GM19328 (cell line): ENCODE results near the gene KRT7.
"Not testable (repeated sequence)": the region's sequence is repeated elsewhere in the genome, so short reads cannot be mapped to it uniquely, and the experiment has no call there.

Source experiments
- ATAC-seq: cut with Tn5 transposase; IDR thresholded peaks from one replicate; pipeline ENCODE4 v1.9.1; 2021; ENCODE audit warnings: mild to moderate bottlenecking, moderate library complexity; ENCODE audit not compliant: unreplicated experiment

Gene KRT7

GRCh38 chr12:52277486-52278245 lies 44.6 kb downstream of the KRT7 start:
- no peak for ATAC-seq

DNA sequence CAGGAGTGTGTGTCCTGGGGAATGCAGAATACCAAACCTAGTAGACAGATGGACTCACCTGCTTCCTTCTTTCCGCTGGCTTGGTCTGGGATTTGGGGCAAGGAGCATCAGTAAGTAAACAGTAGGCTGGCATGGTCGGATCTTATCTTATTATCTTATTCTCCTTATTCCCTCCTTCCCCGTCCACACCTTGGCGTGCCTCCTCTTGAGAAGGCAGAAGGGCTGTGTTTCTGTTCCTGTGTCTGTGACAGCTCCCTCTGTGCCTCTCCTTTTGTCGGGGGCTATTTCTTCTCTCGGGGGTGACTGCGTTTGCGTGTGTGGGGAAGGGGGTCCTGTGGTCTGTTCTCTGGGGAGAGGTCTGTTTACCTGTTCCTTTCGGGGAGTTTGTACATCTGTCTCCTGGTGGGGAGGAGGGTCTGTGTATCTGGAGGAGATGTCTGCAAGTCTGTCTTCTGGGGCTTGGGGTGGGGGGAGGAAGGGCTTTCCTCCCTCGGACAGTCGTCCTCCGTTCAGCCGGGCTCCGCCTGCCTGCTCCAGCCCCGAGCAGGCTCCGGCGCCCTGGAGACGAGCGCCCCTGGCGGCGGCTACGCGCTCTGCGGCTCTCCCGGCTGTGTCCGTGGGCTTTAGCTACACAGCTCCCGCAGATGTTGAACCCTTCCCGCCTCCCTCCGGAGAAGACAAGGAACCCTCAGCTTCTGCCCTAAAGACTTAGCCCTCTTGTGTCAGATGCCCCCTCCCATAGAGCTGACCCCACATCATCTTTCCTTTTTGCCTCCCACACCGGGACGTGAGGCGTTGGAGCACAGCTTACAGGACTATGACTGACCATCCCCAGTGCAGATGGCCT lies 45.8 kb downstream of the KRT7 start:
- ATAC-seq, result peak; percentile 90

DNA sequence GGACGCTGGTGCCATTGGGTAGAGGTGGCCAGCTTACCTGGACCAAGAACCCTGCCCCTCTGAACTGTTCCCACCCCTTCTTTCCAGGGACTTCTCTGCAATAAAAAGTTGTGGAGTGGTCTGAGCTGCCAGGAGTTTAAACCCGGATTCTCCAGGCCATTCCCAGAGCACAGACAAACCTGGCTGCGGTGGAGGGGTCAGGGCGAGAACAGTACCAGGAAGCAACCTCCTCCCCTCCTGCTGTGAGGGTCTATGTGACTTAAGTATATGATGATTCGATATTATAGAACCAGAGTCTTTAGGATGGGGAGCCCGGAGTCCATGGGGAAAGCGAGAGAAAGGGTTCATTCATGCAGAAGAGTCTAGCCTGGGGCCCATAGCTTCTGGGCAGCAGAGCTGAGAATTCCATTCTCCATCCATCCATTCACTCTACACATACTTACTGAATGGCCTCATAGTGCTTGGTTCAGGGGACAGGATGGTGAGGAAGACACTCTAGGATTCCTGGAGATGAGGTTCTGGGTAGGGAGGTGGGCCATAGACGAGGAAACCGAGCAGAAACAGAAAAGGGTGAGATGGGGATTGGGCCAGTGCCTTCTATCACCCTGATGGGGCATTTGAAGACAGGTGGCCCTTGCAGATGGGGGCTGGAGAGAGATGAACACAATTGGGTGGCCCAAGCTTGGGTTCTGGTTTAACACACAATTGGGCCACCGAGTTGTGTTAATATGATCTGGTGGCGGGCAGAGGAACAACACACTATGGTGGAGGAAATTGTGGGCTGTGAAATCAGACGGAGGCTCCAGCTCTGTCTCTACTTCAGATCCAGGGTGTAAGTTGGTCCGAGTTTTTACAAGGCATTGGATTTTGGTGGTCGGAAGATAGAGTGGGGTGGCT lies 46.6 kb downstream of the KRT7 start:
- no peak for ATAC-seq

DNA sequence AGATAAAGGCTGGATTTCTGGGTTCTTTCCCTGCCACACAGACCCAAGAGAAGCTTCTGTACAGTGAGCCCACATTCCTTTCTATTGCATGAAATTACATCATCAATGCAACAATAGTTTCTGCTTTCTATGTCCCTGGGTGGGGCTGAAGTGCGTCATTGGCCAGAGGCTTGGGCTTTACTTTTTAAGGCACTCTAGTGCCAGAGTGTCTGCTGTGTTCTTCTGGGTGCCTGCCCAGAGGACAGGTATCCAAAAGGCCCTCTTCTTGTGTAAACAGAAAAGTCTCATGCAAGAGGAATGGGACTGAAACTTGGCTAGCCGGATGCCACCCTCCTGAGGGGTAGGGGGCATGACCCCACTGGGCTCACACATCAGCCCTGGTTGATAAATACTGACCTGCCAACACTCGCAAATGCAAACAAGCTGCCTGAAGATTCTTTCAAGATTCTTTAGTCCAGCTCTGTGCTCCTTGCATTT lies 47.3 kb downstream of the KRT7 start:
- no peak for ATAC-seq

DNA sequence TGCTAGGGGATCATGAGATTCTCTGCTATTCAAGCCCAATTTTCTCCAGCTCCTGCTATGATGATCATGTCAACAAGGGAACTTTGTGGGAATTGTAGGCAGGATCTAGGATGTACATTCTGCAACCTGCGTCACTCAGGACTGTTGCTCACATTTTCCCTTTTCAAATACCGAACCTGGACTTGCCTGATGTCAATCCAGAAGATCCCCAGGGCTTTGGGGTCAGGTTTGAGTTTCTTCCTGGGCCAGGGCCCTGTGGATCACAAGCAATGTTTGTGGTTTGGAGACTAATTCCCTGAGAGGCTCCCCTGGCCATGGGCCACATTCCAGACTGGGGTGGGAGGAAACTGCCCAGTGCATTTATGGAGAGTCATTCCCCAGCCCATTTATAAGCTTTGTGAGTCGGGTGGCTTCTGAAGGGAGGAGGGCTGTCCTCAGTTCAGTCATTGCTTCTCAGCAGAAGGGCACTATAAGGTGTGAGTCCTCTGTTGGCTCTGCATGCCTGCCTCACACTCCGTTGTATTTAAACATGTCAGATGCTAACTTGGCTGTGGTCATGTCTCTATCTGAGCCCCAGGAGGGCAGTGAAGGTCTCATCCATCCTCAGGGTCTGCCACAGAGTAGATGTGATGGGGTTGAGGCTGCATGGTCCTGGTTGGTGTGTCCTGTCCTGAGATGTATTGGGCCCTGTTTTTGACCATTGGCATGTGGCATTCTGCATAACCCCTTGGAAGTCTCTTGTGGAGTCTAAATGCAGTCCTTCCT lies 47.9 kb downstream of the KRT7 start:
- no peak for ATAC-seq

DNA sequence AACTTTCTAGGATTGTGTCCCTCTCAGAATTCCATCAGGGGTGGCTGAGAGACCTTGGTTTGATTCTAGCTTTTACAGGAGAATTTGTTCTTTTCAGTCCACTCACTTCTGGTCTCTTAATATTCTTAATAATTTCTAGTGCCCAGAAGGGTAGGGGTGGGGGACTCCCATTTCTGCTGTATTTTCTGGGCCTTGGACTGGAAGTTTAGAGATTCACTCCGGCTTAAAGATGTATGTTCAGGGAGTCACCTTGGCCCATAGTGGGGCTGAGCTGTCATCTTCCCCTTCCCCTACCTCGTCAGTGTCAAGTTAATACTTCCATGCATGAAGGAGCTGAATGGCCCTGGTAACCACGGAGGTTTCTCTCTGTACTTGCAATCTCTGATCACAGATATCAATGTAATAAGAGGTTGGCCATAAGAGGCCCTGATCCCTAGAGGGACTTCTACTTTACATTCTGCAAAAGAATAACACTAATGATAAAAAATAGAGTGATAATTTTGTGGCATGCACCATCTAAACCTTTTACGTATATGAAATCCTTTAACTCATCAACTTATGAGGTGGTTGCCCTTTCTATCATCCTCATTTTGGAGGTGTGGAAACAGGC lies 51.6 kb downstream of the KRT7 start:
- no peak for ATAC-seq

DNA sequence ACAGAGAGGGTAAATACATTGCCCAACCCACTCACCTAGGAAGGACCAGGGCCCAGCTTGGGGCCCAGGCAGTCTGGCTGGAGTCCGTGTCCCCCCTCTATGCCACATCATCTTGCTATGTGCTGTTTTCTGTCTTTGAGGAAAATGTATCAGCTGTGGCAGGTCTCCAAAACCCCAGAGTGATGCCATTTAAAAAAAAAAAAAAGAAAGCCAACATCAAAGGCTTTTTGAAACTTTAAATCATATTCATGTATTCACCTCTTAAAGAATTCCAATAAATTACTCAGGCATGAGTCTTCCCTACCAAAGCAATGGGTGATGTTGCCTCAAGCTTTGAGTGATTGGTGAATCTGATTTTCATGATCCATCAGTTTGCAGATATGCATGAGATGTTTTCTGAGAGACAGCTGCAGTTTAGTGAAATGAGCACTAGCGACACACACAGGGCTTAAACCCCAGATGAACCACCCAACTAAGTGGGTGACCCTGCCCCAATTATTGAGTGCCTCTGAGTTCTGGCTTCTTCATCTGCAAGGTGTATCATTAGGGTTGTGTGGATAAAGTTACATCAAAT lies 52.2 kb downstream of the KRT7 start:
- ATAC-seq, result no peak

- ATAC-seq, result no peak
Measured at GRCh38 chr12:52285851-52286530, 52.9 kb downstream of the KRT7 start.

- not testable (repeated sequence) for ATAC-seq
Measured at GRCh38 chr12:52286857-52287785, 54.1 kb downstream of the KRT7 start.

DNA sequence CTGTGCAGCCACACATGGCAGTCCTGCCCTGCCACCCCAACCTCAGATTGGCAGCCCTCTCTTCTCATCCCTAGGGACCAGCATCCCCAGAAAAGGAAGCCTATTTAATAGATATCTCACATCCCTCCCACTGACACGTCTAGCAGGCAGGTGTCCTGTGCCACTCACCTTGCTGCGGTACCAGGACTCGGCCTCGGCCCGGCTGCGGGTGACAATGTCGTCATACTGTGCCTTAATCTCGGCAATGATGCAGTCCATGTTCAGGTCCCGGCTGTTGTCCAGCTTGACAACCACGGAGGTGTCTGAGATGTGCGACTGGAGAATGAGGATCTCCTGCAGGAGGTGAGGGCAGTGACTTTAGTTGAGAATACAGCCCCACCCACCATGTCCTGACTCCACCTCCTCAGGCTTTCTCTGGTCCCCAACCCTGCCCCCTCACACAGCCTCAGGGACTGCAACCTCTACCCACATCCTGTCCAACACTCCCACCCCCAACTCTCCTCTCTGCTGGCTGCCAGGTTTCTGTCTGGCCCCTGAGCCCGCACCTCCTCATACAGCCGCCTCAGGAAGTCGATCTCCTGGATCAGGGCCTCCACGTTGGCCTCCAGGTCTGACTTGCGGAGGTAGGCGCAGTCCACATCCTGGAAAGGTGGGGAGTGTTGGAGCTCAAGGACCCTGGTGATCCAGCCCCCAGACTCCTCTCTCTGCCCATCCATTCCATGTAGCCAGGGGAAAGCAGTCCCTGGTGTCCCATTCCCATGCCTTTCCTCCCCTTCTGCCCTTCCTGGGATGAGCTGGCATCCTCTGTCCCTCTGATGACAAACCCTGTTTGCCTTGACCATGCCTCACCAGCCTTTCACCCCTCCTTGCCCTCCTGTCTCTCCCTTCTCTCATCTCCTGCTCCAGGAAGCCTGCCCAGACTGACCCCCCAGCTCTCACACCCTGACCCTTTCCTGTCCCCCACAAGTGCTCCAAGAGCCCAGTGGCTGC lies 55.1 kb downstream of the KRT7 start:
- ATAC-seq, result not testable (repeated sequence)

- not testable (repeated sequence) for ATAC-seq
Measured at GRCh38 chr12:52290483-52291134, 57.6 kb downstream of the KRT7 start.

- ATAC-seq, result no peak
Measured at GRCh38 chr12:52291267-52291935, 58.4 kb downstream of the KRT7 start, which contains the start of gene KRT81. TSS of gene KRT81 (minus strand) at chr12:52291534. CDS start at chr12:52291465, 69 bp downstream.

- no peak for ATAC-seq
Measured at GRCh38 chr12:52293926-52294325, 60.9 kb downstream of the KRT7 start.

DNA sequence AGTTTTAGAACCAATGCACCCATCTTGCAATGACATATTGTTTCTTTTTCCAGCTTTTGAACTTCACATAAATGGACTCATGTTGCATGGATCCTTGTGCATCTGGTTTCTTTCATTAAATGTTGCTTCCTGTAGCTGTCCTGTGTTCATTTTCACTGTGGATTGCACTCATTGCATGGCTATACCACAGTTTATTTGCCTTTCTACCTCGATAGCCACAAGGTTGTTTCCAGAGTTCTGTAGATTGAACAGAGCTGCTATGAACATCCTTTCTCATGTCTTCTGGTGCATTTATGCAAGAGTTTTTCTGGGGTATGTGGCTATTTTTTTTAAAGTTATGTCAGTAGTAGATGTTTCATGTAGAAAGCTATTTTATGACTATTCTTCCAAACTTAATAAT lies 61.8 kb downstream of the KRT7 start:
- ATAC-seq, result no peak

DNA sequence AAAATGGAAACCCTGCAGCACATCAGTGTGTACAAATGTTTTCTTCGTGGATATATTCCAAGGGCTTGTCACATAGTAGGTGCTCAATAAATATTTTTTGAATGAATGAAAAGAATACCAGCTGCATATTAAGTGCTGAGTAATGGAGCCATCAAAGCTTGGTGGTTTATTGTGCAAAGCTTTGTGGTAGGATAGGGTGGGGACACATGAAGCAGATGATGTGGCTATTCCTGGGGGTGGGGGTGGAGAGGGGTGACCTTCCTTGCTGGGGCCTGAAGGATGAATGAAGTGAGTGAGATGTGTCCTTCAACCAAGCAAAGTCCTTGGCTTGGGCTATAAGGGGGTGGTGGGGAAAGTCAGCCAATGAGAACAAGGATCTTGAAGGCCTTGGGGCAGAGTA lies 62.6 kb downstream of the KRT7 start:
- ATAC-seq, result no peak
